Panc1 (cell line): ENCODE results near the gene CNN3. TPM values are rescaled to one million over a fixed set of nuclear protein-coding genes. Genes with fewer than 3 reads are reported as not detected.

Experiments
- ATAC-seq: fragments of 200-7000 bp; cut with Tn5 transposase; 2 replicates; pipeline ENCODE4 v1.9.1; 2020; ENCODE audit warnings: mild to moderate bottlenecking, moderate library complexity
- BruUV-seq: library from RNA; stranded (reverse); fragments of 400-500 nt; replicated peaks from 2 replicates; lab custom pipeline; 2021; lab: Mats Ljungman, UMichigan
- CTCF ChIA-PET: fragments of 300-600 bp; sonication (Branson Sonifier 250); formaldehyde crosslinking; loops from one replicate; lab custom pipeline; 2022; ENCODE audit warnings: antibody characterized with exemption; lab: Charles Lee
- POLR2A ChIA-PET: fragments of 300-600 bp; sonication (Branson Sonifier 250); formaldehyde crosslinking; loops from one replicate; lab custom pipeline; 2022; ENCODE audit warnings: antibody characterized with exemption; lab: Charles Lee
- DNase-seq: peaks from one replicate; pipeline ENCODE4 v3.0.0-alpha.2; 2010; ENCODE audit warnings: low read depth, low spot score
- H3K27ac ChIP-seq: 2 replicates; pipeline ENCODE4 v1.5.1; 2011; ENCODE audit warnings: mild to moderate bottlenecking, low read length, inconsistent platforms
- H3K27me3 ChIP-seq: fragments of 200-500 bp; sonication (Bioruptor generic); 2 replicates; pipeline ENCODE4 v1.6.0; 2014; ENCODE audit warnings: low read length, inconsistent platforms; ENCODE audit not compliant: control insufficient read depth, insufficient read depth
- H3K36me3 ChIP-seq: fragments of 200-500 bp; sonication (Bioruptor generic); 2 replicates; pipeline ENCODE4 v1.5.1; 2014; ENCODE audit warnings: inconsistent platforms, mild to moderate bottlenecking, low read length, moderate library complexity; ENCODE audit not compliant: control insufficient read depth, insufficient read depth
- H3K4me1 ChIP-seq: 2 replicates; pipeline ENCODE4 v1.5.1; 2011; ENCODE audit warnings: inconsistent platforms, mild to moderate bottlenecking, low read length, moderate library complexity; ENCODE audit not compliant: control insufficient read depth, insufficient read depth
- H3K4me3 ChIP-seq, 2 experiments: 2 replicates each; pipeline ENCODE4 v1.5.1; 2011 to 2012; ENCODE audit warnings: low read depth in 2 of 2, low read length in 2 of 2, mild to moderate bottlenecking in 2 of 2, inconsistent platforms in 1 of 2, moderate library complexity in 1 of 2
- H3K9me3 ChIP-seq: fragments of 200-500 bp; sonication (Bioruptor generic); 2 replicates; pipeline ENCODE4 v1.5.1; 2014; ENCODE audit warnings: low read depth, mild to moderate bottlenecking, inconsistent platforms, low read length, moderate library complexity; ENCODE audit not compliant: control insufficient read depth, insufficient read depth
- CTCF ChIP-seq: fragments of 450-650 bp; IDR thresholded peaks from 2 replicates; pipeline ENCODE4 v1.5.1; 2017; ENCODE audit warnings: mild to moderate bottlenecking
- POLR2AphosphoS5 ChIP-seq: IDR thresholded peaks from 2 replicates; pipeline ENCODE4 v1.6.1; 2012; ENCODE audit warnings: mild to moderate bottlenecking, low read depth, low read length, moderate library complexity
- REST ChIP-seq, 2 experiments: IDR thresholded peaks; 2 replicates each; pipeline ENCODE4 v1.6.1; 2011 to 2012; ENCODE audit warnings: low read depth in 2 of 2, control low read depth in 1 of 2, low read length in 1 of 2, mild to moderate bottlenecking in 1 of 2, moderate library complexity in 1 of 2; ENCODE audit not compliant: insufficient read depth in 1 of 2
- SIN3A ChIP-seq: IDR thresholded peaks from 2 replicates; pipeline ENCODE4 v1.6.1; 2012; ENCODE audit warnings: low read depth, mild to moderate bottlenecking, low read length, moderate library complexity, borderline replicate concordance; ENCODE audit not compliant: insufficient read depth
- TCF7L2 ChIP-seq: IDR thresholded peaks from 2 replicates; pipeline ENCODE4 v1.6.1; 2011; ENCODE audit warnings: mild to moderate bottlenecking, low read depth, low read length, inconsistent platforms
- in situ Hi-C: cut with HindIII; loops from 2 replicates; pipeline ENCODE4 v1.10.0; 2016; ENCODE audit warnings: low sequenced_read_pairs, low pct_unique_long_range_greater_than_20kb
- intact Hi-C: fragments of 100-400 bp; cut with micrococcal nuclease; formaldehyde crosslinking; loops from one replicate; pipeline ENCODE4 v1.10.0; 2022; ENCODE audit not compliant: unreplicated experiment
- total RNA-seq: library from RNA; stranded (reverse); gene quantifications from one replicate; pipeline ENCODE4 v1.2.1, GENCODE V29; 2021; ENCODE audit not compliant: unreplicated experiment

The CNN3 gene
- total RNA-seq, 1 experiment from 2014 or later: 72.3 TPM

GRCh38 chr1:94953746-94954145, 26.8 kb upstream of the CNN3 start:
- CTCF ChIA-PET: no interaction called here
- Histone ChIP-seq H3K27ac (no peak overlapping the region), H3K4me1 (no peaks in the 10 kb centered on the region), H3K9me3 (no peaks in the 10 kb centered on the region), H3K27me3 (no peaks in the 10 kb centered on the region), H3K4me3 (no peak overlapping the region), H3K36me3 (no peaks in the 10 kb centered on the region)
- intact Hi-C loops: no loop called here
- TF ChIP-seq POLR2AphosphoS5: no peak
- in situ Hi-C loops: no loop called here
- ATAC-seq (no peak), DNase-seq (no peak)
- no TSS peak for BruUV-seq
- POLR2A ChIA-PET: no interaction called here

GRCh38 chr1:94953107-94953506, 26.2 kb upstream of the CNN3 start:
- Histone ChIP-seq H3K4me1 (no peaks in the 10 kb centered on the region), H3K36me3 (no peaks in the 10 kb centered on the region), H3K9me3 (no peaks in the 10 kb centered on the region), H3K4me3 (no peak overlapping the region), H3K27me3 (no peaks in the 10 kb centered on the region), H3K27ac (no peak overlapping the region)
- ATAC-seq: no peak
- in situ Hi-C loops: no loop called here
- TF ChIP-seq TCF7L2: no peak
- TF ChIP-seq CTCF: no peak
- no peak for TF ChIP-seq SIN3A
- no peak for TF ChIP-seq POLR2AphosphoS5
- TF ChIP-seq REST (IDR thresholded peaks at IDR 0.05; ENCODE audit: insufficient read depth in 1 of 2, low read depth in 2 of 2, low read length in 1 of 2): no peak
- no peak for DNase-seq
- CTCF ChIA-PET: interaction anchor here (0.6 kb wide), 1 partner anchor 28 kb away, joined by 4 read pairs; no protein-coding TSS in a partner anchor
- no TSS peak for BruUV-seq
- POLR2A ChIA-PET: interaction anchor here (0.6 kb wide), 1 partner anchor 9 kb away, joined by 10 read pairs; no protein-coding TSS in a partner anchor
- intact Hi-C loops: no loop called here

GRCh38 chr1:94952539-94952938, 25.6 kb upstream of the CNN3 start:
- BruUV-seq: no TSS peak
- intact Hi-C loops (no loop called here), in situ Hi-C loops (no loop called here)
- Histone ChIP-seq H3K4me1 (no peaks in the 10 kb centered on the region), H3K4me3 (no peak overlapping the region), H3K27me3 (no peaks in the 10 kb centered on the region), H3K9me3 (no peaks in the 10 kb centered on the region), H3K36me3 (no peaks in the 10 kb centered on the region), H3K27ac (no peak overlapping the region)
- ATAC-seq: no peak
- DNase-seq: no peak
- ChIA-PET CTCF (interaction anchor here (0.6 kb wide), 1 partner anchor 28 kb away, joined by 4 read pairs; no protein-coding TSS in a partner anchor), POLR2A (interaction anchor here (0.6 kb wide), 1 partner anchor 10 kb away, joined by 10 read pairs; no protein-coding TSS in a partner anchor)
- TF ChIP-seq TCF7L2 (no peak), POLR2AphosphoS5 (no peak), CTCF (no peak), SIN3A (no peak), REST (IDR thresholded peaks at IDR 0.05; ENCODE audit: insufficient read depth in 1 of 2, low read depth in 2 of 2, low read length in 1 of 2) (no peak)
